ENCODE results near the gene NPIPA1.
"Not testable (repeated sequence)": the region's sequence is repeated elsewhere in the genome, so short reads cannot be mapped to it uniquely, and the experiment has no call there.

Gene NPIPA1

GRCh38 chr16:14930971-14931370, 6.3 kb upstream of the NPIPA1 start:
- DNase-seq: not testable (repeated sequence)

GRCh38 chr16:14932581-14933375, 4.5 kb upstream of the NPIPA1 start:
- DNase-seq: not testable (repeated sequence)

GRCh38 chr16:14937994-14938393, 751 bp downstream of the NPIPA1 start:
- DNase-seq: not testable (repeated sequence)

- DNase-seq: not testable (repeated sequence)
These were observed 5.4 kb downstream of the NPIPA1 start for GRCh38 chr16:14942686-14943085.

GRCh38 chr16:14955546-14956231, 18.4 kb downstream of the NPIPA1 start:
- no peak for DNase-seq

GRCh38 chr16:14957576-14958322, 20.5 kb downstream of the NPIPA1 start:
- DNase-seq: no peak

- DNase-seq: no peak
These were observed 21.0 kb downstream of the NPIPA1 start for GRCh38 chr16:14958323-14958600.

GRCh38 chr16:14958970-14959369, 21.7 kb downstream of the NPIPA1 start:
- no peak for DNase-seq

- DNase-seq: no peak
These were observed 24.4 kb downstream of the NPIPA1 start for GRCh38 chr16:14961405-14962186.

- DNase-seq: no peak
These were observed 26.3 kb downstream of the NPIPA1 start for GRCh38 chr16:14963281-14964173.

GRCh38 chr16:14965328-14965727, 28.1 kb downstream of the NPIPA1 start:
- DNase-seq: no peak

- DNase-seq: not testable (repeated sequence)
These were observed 32.6 kb downstream of the NPIPA1 start for GRCh38 chr16:14969795-14970194.

- DNase-seq: not testable (repeated sequence)
These were observed 34.5 kb downstream of the NPIPA1 start for GRCh38 chr16:14971621-14972228.

GRCh38 chr16:14973785-14974322, 36.6 kb downstream of the NPIPA1 start:
- DNase-seq: not testable (repeated sequence)

GRCh38 chr16:14974331-14974655, 37.0 kb downstream of the NPIPA1 start:
- not testable (repeated sequence) for DNase-seq

- peak; percentile 80 for DNase-seq
These were observed 37.6 kb downstream of the NPIPA1 start, which contains the start of gene PDXDC1 for GRCh38 chr16:14974656-14975417. TSS of gene PDXDC1 (plus strand) at chr16:14975026. CDS start at chr16:14975200, 174 bp downstream.

GRCh38 chr16:14975418-14976194, 38.4 kb downstream of the NPIPA1 start:
- not testable (repeated sequence) for DNase-seq

GRCh38 chr16:14976971-14977736, 39.9 kb downstream of the NPIPA1 start:
- not testable (repeated sequence) for DNase-seq

GRCh38 chr16:14978281-14978680, 41.0 kb downstream of the NPIPA1 start:
- not testable (repeated sequence) for DNase-seq

Measured in 8988T (cell line).